ENCODE results near the gene SFI1. TPM values are rescaled to one million over a fixed set of nuclear protein-coding genes. Genes with fewer than 3 reads are reported as not detected.

SFI1 gene
- polyA plus RNA-seq, 1 donor (not counting 4 experiments of a cell fraction or from before 2014, with no cell fraction given), result 10.7 TPM

DNA sequence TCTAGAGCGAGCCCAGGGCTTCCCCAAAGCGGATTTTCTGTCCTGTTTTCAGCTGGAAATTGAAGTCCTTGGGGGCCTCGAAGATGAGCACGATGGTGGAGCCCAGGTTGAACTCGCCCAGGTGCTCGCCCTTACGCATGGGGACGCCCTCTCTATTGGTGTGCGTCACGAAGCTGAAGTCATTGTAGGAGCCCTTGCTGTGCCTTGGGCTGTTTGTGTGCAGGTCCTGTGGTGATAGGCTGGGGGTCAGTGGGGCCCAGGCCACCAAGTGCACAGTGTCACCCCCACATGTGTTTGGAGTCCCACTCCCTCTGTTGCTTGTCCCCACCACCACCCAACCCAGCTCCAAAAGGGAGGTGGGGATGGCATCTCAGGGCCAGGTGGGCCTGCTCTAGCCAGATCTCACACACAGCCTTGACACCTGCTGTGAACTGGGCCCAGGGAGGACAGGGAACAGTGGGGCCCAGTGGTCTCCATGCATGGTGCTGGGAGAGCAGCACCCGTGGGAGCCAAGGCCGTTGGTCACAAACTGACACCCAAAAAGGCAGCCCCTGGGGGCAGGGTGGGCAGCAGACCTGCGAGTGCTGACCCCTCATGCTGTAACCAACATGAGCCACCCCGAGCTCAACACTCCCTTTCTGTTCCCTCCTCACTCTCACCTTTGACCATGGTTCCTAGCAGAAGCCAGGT, 123.4 kb downstream of the SFI1 start:
- FAIRE-seq, result no peak
- Histone ChIP-seq H3K27ac (ENCODE audit: control insufficient read depth, insufficient read depth, low read length) (no peak overlapping the region), H4K20me1 (ENCODE audit: control insufficient read depth, extremely low read depth, insufficient read depth, low read length) (peaks cover 25% of the 10 kb centered on the region), H3K4me3 (ENCODE audit: control insufficient read depth in 2 of 3, extremely low read depth in 1 of 3, insufficient read depth in 2 of 3, low read depth in 1 of 3, low read length in 3 of 3) (no peak overlapping the region), H3K4me1 (ENCODE audit: control insufficient read depth, extremely low read depth, insufficient read depth, low read length) (peaks cover 9% of the 10 kb centered on the region), H3K4me2 (ENCODE audit: control insufficient read depth, extremely low read depth, insufficient read depth, low read depth, low read length) (no peak overlapping the region), H2AFZ (ENCODE audit: control insufficient read depth, low read length) (no peak overlapping the region), H3K27me3 (ENCODE audit: control insufficient read depth, extremely low read depth, insufficient read depth, low read length) (no peaks in the 10 kb centered on the region), H3K79me2 (ENCODE audit: control insufficient read depth, insufficient read depth, low read length) (peaks cover 35% of the 10 kb centered on the region), H3K9ac (ENCODE audit: control insufficient read depth, extremely low read depth, insufficient read depth, low read length) (no peak overlapping the region), H3K9me3 (ENCODE audit: control insufficient read depth, low read depth, low read length) (no peaks in the 10 kb centered on the region), H3K9me1 (ENCODE audit: control insufficient read depth, extremely low read depth, insufficient read depth, low read length) (peaks cover 2% of the 10 kb centered on the region), H3K36me3 (ENCODE audit: control insufficient read depth in 2 of 2, extremely low read depth in 1 of 2, insufficient read depth in 2 of 2, low read length in 2 of 2) (peaks cover 33 to 54% of the 10 kb centered on the region in 2 experiments)
- DNase-seq (ENCODE audit: low read depth, low spot score), result no peak
- dilution Hi-C loops (cut with MboI; ENCODE audit: extremely low pct_ligation_motif_present, low sequenced_read_pairs), result no loop called here
- no peak for TF ChIP-seq EZH2 (IDR thresholded peaks at IDR 0.05; ENCODE audit: low read length)
- TF ChIP-seq CTCF (optimal IDR thresholded peaks at IDR 0.05 in 1 of 3, IDR thresholded peaks at IDR 0.05 in 1 of 3, conservative IDR thresholded peaks at IDR 0.05 in 1 of 3; ENCODE audit: extremely low read depth in 1 of 3, insufficient read depth in 2 of 3, low read length in 3 of 3), result no peak

DNA sequence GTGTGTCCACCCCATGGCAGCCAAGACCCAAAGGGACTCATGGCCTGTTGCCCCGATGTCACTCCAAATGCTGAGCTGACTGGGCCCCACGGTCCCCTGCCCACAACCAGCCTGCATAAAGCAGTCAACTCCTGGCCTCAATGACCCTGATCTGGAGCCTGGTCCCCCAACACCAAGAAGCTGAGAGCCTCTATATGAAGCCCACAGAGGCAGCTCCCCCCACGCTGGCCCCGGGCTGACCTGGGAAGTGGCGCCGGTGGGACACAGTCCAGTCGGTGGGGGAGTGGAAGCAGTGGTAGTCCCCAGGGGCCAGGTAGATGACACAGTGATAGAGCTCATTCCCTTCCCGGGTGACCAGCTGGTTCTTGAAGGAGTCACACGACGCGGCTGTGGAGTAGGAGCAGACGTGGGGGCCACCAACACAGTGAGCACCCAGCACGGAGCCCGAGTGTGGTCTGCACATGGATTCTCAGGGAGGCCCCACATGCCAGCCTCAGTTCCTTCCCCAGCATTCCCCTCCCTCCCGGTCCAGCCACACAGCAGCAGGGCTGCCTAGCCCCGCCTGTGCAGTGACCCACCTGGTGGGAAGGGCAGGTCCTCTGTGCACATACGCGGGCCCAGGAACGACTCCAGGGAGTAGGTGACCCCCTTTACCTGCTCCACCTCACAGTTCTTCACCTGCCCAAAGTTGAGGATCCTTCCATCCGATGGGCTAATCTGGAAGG, 124.6 kb downstream of the SFI1 start:
- TF ChIP-seq EZH2 (IDR thresholded peaks at IDR 0.05; ENCODE audit: low read length) (no peak), CTCF (optimal IDR thresholded peaks at IDR 0.05 in 1 of 3, IDR thresholded peaks at IDR 0.05 in 1 of 3, conservative IDR thresholded peaks at IDR 0.05 in 1 of 3; ENCODE audit: extremely low read depth in 1 of 3, insufficient read depth in 2 of 3, low read length in 3 of 3) (no peak)
- Histone ChIP-seq H3K4me2 (ENCODE audit: control insufficient read depth, extremely low read depth, insufficient read depth, low read depth, low read length) (no peak overlapping the region), H3K4me1 (ENCODE audit: control insufficient read depth, extremely low read depth, insufficient read depth, low read length) (peaks cover 12% of the 10 kb centered on the region), H2AFZ (ENCODE audit: control insufficient read depth, low read length) (no peak overlapping the region), H3K79me2 (ENCODE audit: control insufficient read depth, insufficient read depth, low read length) (peaks cover 47% of the 10 kb centered on the region), H4K20me1 (ENCODE audit: control insufficient read depth, extremely low read depth, insufficient read depth, low read length) (peaks cover 35% of the 10 kb centered on the region), H3K27ac (ENCODE audit: control insufficient read depth, insufficient read depth, low read length) (no peak overlapping the region), H3K27me3 (ENCODE audit: control insufficient read depth, extremely low read depth, insufficient read depth, low read length) (no peaks in the 10 kb centered on the region), H3K9ac (ENCODE audit: control insufficient read depth, extremely low read depth, insufficient read depth, low read length) (no peak overlapping the region), H3K36me3 (ENCODE audit: control insufficient read depth in 2 of 2, extremely low read depth in 1 of 2, insufficient read depth in 2 of 2, low read length in 2 of 2) (peaks cover 33 to 56% of the 10 kb centered on the region in 2 experiments), H3K9me3 (ENCODE audit: control insufficient read depth, low read depth, low read length) (no peaks in the 10 kb centered on the region), H3K9me1 (ENCODE audit: control insufficient read depth, extremely low read depth, insufficient read depth, low read length) (peaks cover 2% of the 10 kb centered on the region), H3K4me3 (ENCODE audit: control insufficient read depth in 2 of 3, extremely low read depth in 1 of 3, insufficient read depth in 2 of 3, low read depth in 1 of 3, low read length in 3 of 3) (no peak overlapping the region)
- dilution Hi-C loops (cut with MboI; ENCODE audit: extremely low pct_ligation_motif_present, low sequenced_read_pairs), result no loop called here
- DNase-seq (ENCODE audit: low read depth, low spot score) (no peak), FAIRE-seq (no peak)
